Hepatocyte (in vitro differentiated cells): Measurements from ENCODE around the gene DOCK1. TPM values are rescaled to one million over a fixed set of nuclear protein-coding genes. Genes with fewer than 3 reads are reported as not detected.
"Not testable (repeated sequence)": the region's sequence is repeated elsewhere in the genome, so short reads cannot be mapped to it uniquely, and the experiment has no call there.

Experiments used
- DNase-seq: peaks from one replicate; pipeline ENCODE4 v3.0.0-alpha.2; 2016; ENCODE audit warnings: low spot score
- H2AFZ ChIP-seq: fragments of 200-600 bp; sonication (generic); 2 replicates; pipeline ENCODE4 v1.6.0; 2016; ENCODE audit warnings: antibody characterized with exemption, mild to moderate bottlenecking
- H3K27ac ChIP-seq: fragments of 200-600 bp; sonication (generic); 2 replicates; pipeline ENCODE4 v1.5.1; 2016; ENCODE audit warnings: mild to moderate bottlenecking
- H3K27me3 ChIP-seq: fragments of 200-600 bp; sonication (generic); 2 replicates; pipeline ENCODE4 v1.6.1; 2016
- H3K36me3 ChIP-seq: fragments of 200-600 bp; sonication (generic); replicated peaks from 2 replicates; pipeline ENCODE4 v1.5.1; 2016; ENCODE audit warnings: low read depth; ENCODE audit not compliant: insufficient read depth
- H3K4me1 ChIP-seq: fragments of 200-600 bp; sonication (generic); 2 replicates; pipeline ENCODE4 v1.5.1; 2016; ENCODE audit warnings: mild to moderate bottlenecking, moderate library complexity; ENCODE audit not compliant: insufficient read depth
- H3K4me2 ChIP-seq: fragments of 200-600 bp; sonication (generic); 2 replicates; pipeline ENCODE4 v1.6.0; 2016
- H3K4me3 ChIP-seq: fragments of 200-600 bp; sonication (generic); 2 replicates; pipeline ENCODE4 v1.5.1; 2016; ENCODE audit warnings: mild to moderate bottlenecking
- H3K79me2 ChIP-seq: fragments of 200-600 bp; sonication (generic); 2 replicates; pipeline ENCODE4 v1.6.0; 2017; ENCODE audit warnings: mild to moderate bottlenecking
- H3K9me2 ChIP-seq: fragments of 200-600 bp; sonication (generic); replicated peaks from 2 replicates; pipeline ENCODE4 v1.6.0; 2017; ENCODE audit warnings: mild to moderate bottlenecking; ENCODE audit not compliant: insufficient read depth
- H3K9me3 ChIP-seq: fragments of 200-600 bp; sonication (generic); 2 replicates; pipeline ENCODE4 v1.5.1; 2016; ENCODE audit warnings: low read depth, mild to moderate bottlenecking
- H4K20me1 ChIP-seq: fragments of 200-600 bp; sonication (generic); 2 replicates; pipeline ENCODE4 v1.6.0; 2016; ENCODE audit warnings: mild to moderate bottlenecking; ENCODE audit not compliant: insufficient read depth, poor library complexity, severe bottlenecking
- CTCF ChIP-seq: fragments of 200-600 bp; sonication (generic); IDR thresholded peaks from 2 replicates; pipeline ENCODE4 v1.5.1; 2016; ENCODE audit warnings: antibody characterized with exemption, mild to moderate bottlenecking; ENCODE audit not compliant: poor library complexity
- EZH2 ChIP-seq: fragments of 200-600 bp; sonication (generic); IDR thresholded peaks from 2 replicates; pipeline ENCODE4 v1.6.1; 2016; ENCODE audit warnings: antibody characterized with exemption, mild to moderate bottlenecking, borderline replicate concordance
- EZH2phosphoT487 ChIP-seq: fragments of 200-600 bp; sonication (generic); IDR thresholded peaks from one replicate; pipeline ENCODE4 v1.6.1; 2018; ENCODE audit warnings: antibody characterized with exemption, mild to moderate bottlenecking, low read depth, moderate library complexity; ENCODE audit not compliant: unreplicated experiment, severe bottlenecking
- WGBS: methylation state at CpG from one replicate; pipeline ENCODE4 v1.1.6; 2016; ENCODE audit warnings: low lambda C conversion rate; ENCODE audit errors: missing lambda C conversion rate; 5-methylcytosine and 5-hydroxymethylcytosine counted together
- polyA plus RNA-seq: library from polyadenylated mRNA; unstranded; fragments of >200 nt; fragmentation: Nextera tagmentation; extraction: Ambion mirVana; gene quantifications from 2 replicates; pipeline ENCODE4 v1.2.1, GENCODE V29; 2016
- total RNA-seq: library from RNA; depleted of rRNA; stranded (reverse); fragments of >200 nt; gene quantifications from 2 replicates; pipeline ENCODE4 v1.2.3, GENCODE V29; 2014

The DOCK1 gene
- total and polyA plus RNA-seq, 2 experiments from 2014 or later, result 16.0 to 55.5 TPM

- no peaks in the 10 kb centered on the region for H3K4me1 ChIP-seq
- H3K9me3 ChIP-seq, result no peaks in the 10 kb centered on the region
- no peaks in the 10 kb centered on the region for H3K9me2 ChIP-seq
- H2AFZ ChIP-seq, result no peak overlapping the region
- H4K20me1 ChIP-seq, result no peaks in the 10 kb centered on the region
- TF ChIP-seq EZH2 (no peak), CTCF (no peak), EZH2phosphoT487 (no peak)
- 82% methylated on average over 8 of the region's 8 CpGs for WGBS
- no peaks in the 10 kb centered on the region for H3K36me3 ChIP-seq
- no peaks in the 10 kb centered on the region for H3K79me2 ChIP-seq
- no peaks in the 10 kb centered on the region for H3K27me3 ChIP-seq
- H3K4me2 ChIP-seq, result no peak overlapping the region
- no peak overlapping the region for H3K4me3 ChIP-seq
- no peak for DNase-seq
- no peak overlapping the region for H3K27ac ChIP-seq
Observed at GRCh38 chr10:126893841-126894240, 11.4 kb upstream of the DOCK1 start.

- Histone ChIP-seq H3K36me3 (no peaks in the 10 kb centered on the region), H3K4me3 (no peak overlapping the region), H3K79me2 (no peaks in the 10 kb centered on the region), H3K4me2 (no peak overlapping the region), H4K20me1 (no peaks in the 10 kb centered on the region), H3K9me3 (no peaks in the 10 kb centered on the region), H3K9me2 (no peaks in the 10 kb centered on the region), H2AFZ (no peak overlapping the region), H3K4me1 (no peaks in the 10 kb centered on the region), H3K27ac (no peak overlapping the region), H3K27me3 (no peaks in the 10 kb centered on the region)
- DNase-seq, result no peak
- TF ChIP-seq EZH2, result no peak
- no peak for TF ChIP-seq CTCF
- no peak for TF ChIP-seq EZH2phosphoT487
- 94% methylated on average over 9 of the region's 9 CpGs for WGBS
Observed at GRCh38 chr10:126895214-126895781, 9.9 kb upstream of the DOCK1 start.

GRCh38 chr10:126898460-126898859 is 6.8 kb upstream of the DOCK1 start:
- Histone ChIP-seq H3K27me3 (no peaks in the 10 kb centered on the region), H3K79me2 (no peaks in the 10 kb centered on the region), H3K36me3 (no peaks in the 10 kb centered on the region), H3K27ac (no peak overlapping the region), H3K9me2 (no peaks in the 10 kb centered on the region), H2AFZ (no peak overlapping the region), H3K4me1 (no peaks in the 10 kb centered on the region), H4K20me1 (no peaks in the 10 kb centered on the region), H3K9me3 (no peaks in the 10 kb centered on the region), H3K4me2 (no peak overlapping the region), H3K4me3 (no peak overlapping the region)
- TF ChIP-seq CTCF (no peak), EZH2phosphoT487 (no peak), EZH2 (no peak)
- no peak for DNase-seq

GRCh38 chr10:126899529-126899928 is 5.7 kb upstream of the DOCK1 start:
- H3K36me3 ChIP-seq, H3K9me3 ChIP-seq, H3K27ac ChIP-seq, H4K20me1 ChIP-seq, H3K27me3 ChIP-seq, H3K4me1 ChIP-seq, DNase-seq, H3K79me2 ChIP-seq, H3K4me2 ChIP-seq, H3K9me2 ChIP-seq, H3K4me3 ChIP-seq, H2AFZ ChIP-seq: not testable (repeated sequence)
- WGBS, result 93% methylated on average over 2 of the region's 2 CpGs
